ENCODE data around the gene QKI.
"Not testable (repeated sequence)": the region's sequence is repeated elsewhere in the genome, so short reads cannot be mapped to it uniquely, and the experiment has no call there.

QKI gene

DNA sequence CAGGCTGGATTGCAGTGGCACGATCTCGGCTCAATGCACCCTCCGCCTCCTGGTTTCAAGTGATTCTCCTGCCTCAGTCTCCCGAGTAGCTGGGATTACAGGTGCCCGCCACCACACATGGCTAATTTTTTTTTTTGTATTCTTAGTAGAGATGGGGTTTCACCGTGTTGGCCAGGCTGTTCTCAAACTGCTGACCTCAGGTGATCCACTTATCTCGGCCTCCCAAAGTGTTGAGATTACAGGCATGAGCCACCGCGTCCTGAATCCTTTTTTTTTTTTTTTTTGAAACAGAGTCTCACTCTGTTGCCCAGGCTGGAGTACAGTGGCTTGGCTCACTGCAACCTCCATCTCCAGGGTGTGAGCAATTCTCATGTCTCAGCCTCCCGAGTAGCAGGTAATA lies 24.9 kb downstream of the QKI start:
- DNase-seq (ENCODE audit: low read depth, low spot score), result not testable (repeated sequence)

DNA sequence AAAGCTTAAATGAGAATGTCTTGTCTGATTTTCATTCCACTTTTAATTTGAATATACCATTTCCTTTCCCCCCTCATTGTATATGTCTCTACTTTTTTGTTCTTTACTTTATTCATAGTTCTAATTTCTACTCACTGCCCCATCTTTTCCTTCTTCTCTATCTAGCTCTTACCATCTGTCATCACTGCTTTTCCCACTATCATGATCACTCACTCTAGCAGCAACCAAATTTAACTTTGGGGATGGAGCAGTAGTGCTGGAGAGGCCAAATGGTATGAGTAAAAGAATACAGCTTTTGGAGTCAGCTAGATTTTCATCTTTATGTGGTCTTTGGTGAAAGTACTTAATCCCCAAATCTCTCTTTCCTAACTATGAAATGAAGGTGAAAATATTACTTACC lies 25.5 kb downstream of the QKI start:
- DNase-seq (ENCODE audit: low read depth, low spot score), result no peak

DNA sequence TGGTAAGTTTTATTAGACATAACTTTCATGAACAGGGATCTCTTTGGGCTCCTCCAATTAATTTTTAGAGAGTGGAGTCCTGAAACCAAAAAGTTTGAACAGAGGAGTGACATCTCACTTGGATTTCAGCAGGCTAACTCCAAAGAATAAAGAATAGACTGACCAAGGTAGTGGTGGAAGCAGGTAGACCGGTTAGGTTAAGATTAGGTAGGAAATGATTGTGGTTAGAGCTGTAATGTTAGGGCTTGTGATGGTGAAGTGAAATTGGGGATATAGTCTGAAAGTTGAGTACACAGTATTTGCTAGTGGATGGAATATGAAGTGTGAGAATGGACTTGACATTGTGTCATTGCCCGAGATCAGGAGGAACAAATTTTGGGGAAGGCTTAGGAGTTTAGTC lies 27.8 kb downstream of the QKI start:
- DNase-seq (ENCODE audit: low read depth, low spot score), result no peak

- no peak for DNase-seq (ENCODE audit: low read depth, low spot score)
Observed at GRCh38 chr6:163444077-163444476, 29.6 kb downstream of the QKI start.

DNA sequence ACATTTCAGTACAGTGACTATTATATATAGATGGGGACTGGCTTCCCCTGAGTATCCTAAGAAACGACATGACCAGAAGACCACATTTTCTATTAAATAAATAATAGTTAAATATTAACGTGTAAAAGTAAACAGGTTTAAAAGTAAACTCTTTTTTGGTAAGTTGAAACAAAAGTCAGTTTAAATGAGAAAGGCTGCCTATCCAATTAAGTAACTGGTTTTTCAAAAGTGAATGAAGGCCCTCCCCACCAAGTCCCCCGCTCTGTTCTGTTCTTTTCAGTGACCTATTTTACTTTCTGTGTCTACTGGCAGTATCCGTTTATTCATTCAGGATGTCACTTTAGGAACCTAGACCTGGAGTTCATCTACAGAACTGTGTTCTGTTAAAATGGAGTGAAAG lies 32.0 kb downstream of the QKI start:
- DNase-seq (ENCODE audit: low read depth, low spot score), result no peak

GRCh38 chr6:163449076-163449475 lies 34.6 kb downstream of the QKI start:
- no peak for DNase-seq (ENCODE audit: low read depth, low spot score)

DNA sequence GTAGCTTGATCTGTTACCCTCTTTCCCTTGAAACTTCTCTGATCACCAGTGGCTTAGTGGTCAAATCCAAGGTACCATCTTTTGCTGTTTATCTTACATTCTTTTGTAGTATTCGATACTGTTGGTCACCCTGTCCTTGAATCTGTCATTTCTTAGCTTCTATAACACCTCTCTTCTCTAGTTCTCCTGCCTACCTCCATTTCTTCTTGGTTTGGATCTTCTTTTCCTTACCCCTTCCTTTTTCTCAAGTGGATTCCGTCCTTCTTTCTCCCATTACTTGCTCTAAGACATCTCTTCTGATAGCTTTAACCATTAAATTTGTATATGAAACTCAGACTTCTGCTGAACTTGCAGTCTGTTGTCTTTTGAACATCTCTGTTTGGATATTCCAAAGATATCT lies 39.9 kb downstream of the QKI start:
- no peak for DNase-seq (ENCODE audit: low read depth, low spot score)

GRCh38 chr6:163455552-163455951 lies 41.0 kb downstream of the QKI start:
- no peak for DNase-seq (ENCODE audit: low read depth, low spot score)

DNA sequence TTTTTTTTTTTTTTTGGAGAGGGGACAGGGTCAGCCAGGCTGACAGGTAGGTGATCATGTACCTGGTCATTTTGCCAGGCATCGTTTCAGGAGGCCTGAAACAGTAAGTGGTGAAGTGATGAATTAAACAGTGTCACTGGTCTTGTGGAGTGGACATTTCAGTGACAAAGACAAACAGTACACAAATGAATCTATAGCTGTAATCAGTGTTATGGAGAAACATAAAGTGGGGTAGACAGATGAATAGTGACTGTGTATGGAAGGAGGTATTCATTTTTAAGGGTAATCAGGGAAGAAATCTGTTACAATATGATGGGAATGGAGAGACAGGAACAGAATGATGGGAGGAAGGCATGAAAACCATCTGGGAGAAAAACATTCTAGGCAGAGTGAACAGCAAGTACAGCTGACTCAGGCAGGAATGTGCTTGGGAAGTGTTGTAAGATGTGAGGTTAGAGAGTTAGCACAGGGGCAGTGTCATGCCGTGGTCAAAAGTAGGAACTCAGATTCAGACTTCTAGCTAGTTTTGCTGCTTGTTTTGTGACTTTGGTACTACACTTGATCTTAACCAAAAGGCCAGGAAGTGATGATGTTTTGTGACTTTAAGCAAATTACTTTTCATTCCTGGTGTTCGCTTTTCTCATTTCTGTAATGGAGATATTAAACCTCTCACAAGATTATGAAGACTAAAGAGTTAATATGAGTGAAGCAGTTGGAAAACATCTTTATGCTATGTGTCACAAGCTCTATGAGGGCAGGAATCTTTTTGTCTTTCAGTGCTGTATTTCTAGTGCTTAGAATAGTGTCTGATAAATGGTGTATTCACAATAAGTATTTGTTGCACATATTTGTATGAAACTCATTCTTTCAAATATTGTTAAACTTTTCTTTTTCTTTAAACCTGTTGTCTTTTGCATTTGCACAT lies 43.4 kb downstream of the QKI start:
- DNase-seq (ENCODE audit: low read depth, low spot score), result peak; percentile 57

DNA sequence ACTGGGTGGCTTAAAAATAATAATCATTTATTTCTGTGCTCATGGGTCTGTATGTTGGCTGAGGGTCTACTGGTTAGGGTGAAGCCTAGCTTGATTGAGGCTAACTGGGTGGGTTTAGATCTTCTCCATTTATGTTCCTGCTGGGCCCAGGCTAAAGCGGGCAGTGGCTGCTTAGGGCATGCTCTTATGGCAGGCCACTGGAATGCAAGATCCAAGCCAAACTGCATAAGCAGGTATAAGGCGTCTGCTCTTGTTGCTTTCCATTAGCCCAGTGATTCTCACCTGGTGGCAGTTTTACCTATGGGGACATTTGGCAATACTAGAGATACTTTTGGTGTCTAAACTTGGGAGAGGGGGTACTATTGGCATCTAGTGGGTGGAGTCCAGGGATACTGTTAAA lies 44.5 kb downstream of the QKI start:
- DNase-seq (ENCODE audit: low read depth, low spot score), result no peak

- DNase-seq (ENCODE audit: low read depth, low spot score), result no peak
Observed at GRCh38 chr6:163459536-163459935, 45.0 kb downstream of the QKI start.

DNA sequence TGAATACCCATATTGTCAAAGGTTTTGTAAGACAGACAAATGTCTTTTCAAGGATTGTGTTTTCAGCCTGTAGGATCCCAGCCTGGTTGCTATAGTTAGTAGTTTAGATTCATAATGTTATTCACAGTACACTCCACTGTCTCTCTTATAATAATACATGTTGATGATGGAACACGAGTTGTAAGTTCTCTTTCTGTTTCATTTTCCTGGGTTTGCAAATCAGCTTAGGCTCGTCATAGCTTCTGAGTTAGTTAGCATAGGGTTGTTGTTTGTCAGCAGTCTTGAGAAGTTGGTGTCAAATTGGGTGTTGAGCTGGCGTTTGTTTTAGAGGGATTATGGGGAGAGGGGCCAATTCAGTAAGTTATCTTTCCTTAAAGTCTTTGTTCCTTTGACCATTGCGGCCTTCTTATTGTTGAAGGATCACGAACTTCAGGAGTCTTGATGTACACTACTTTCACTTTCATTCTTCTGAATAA lies 45.8 kb downstream of the QKI start:
- no peak for DNase-seq (ENCODE audit: low read depth, low spot score)

DNA sequence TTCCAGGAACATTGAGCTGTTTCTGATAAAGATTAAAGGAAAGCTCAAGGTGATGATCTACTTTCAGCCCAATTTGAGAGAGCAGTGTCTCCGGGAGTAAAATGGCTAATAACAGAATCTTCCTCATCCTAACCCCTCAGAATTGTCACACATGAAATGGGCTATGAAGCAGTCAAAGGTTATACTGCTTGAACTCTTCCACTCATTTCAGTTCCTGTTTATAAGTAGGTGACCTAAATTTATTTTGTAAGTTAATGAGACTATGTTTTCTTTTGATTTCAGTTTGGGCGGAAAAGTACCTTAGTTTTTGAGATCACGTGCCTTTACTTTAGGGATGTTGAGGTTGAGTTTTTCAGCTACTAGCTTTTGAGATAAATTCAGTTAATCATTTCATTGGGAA lies 47.2 kb downstream of the QKI start:
- no peak for DNase-seq (ENCODE audit: low read depth, low spot score)

GRCh38 chr6:163463180-163463579 lies 48.7 kb downstream of the QKI start:
- no peak for DNase-seq (ENCODE audit: low read depth, low spot score)

GRCh38 chr6:163463795-163464194 lies 49.3 kb downstream of the QKI start:
- no peak for DNase-seq (ENCODE audit: low read depth, low spot score)

DNA sequence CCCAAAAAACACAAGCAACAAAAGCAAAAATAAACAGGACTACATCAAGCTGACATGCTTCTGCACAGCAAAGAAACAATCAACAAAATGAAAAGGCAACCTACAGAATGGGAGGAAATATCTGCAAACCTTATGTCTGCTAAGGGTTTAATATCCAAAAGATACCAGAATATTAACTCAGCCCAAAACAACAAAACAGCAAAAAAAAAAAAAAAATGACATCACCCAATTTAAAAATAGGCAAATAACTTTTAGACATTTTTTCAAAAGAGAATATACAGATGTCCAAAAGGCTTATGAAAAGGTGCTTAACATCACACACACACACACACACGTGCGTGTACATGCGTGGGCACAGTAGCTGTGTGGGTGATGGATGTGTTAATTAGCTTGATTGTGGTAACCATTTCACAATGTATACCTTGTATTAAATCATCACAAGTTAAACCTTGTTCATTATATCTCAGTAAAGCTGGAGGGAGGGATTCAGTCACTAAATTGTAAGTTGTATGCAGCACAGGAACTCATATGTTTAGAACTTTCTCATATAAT lies 52.4 kb downstream of the QKI start:
- DNase-seq (ENCODE audit: low read depth, low spot score), result no peak

- no peak for DNase-seq (ENCODE audit: low read depth, low spot score)
Observed at GRCh38 chr6:163468738-163469137, 54.2 kb downstream of the QKI start.

GRCh38 chr6:163469459-163469985 lies 55.0 kb downstream of the QKI start:
- no peak for DNase-seq (ENCODE audit: low read depth, low spot score)

- DNase-seq (ENCODE audit: low read depth, low spot score), result no peak
Observed at GRCh38 chr6:163470611-163471010, 56.1 kb downstream of the QKI start.

- DNase-seq (ENCODE audit: low read depth, low spot score), result no peak
Observed at GRCh38 chr6:163474581-163474980, 60.1 kb downstream of the QKI start.

GRCh38 chr6:163476946-163477345 lies 62.4 kb downstream of the QKI start:
- DNase-seq (ENCODE audit: low read depth, low spot score), result not testable (repeated sequence)

DNA sequence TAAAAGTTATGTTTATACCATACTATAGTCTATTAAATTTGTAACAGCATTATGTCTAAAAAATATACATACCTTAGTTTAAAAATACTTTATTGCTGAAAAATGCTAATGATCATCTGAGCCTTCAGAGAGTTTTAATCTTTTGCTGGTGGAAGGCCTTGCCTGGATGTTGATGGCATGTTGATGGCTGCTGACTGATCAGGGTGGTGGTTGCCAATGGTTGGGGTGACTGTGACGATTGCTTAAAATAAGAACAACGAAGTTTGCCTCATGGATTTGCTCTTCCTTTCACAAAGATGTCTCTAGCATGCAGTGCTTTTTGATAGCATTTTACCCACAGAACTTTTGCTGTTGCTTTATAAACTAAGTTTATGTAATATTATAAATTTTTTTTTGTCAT lies 68.6 kb downstream of the QKI start:
- no peak for DNase-seq (ENCODE audit: low read depth, low spot score)

DNA sequence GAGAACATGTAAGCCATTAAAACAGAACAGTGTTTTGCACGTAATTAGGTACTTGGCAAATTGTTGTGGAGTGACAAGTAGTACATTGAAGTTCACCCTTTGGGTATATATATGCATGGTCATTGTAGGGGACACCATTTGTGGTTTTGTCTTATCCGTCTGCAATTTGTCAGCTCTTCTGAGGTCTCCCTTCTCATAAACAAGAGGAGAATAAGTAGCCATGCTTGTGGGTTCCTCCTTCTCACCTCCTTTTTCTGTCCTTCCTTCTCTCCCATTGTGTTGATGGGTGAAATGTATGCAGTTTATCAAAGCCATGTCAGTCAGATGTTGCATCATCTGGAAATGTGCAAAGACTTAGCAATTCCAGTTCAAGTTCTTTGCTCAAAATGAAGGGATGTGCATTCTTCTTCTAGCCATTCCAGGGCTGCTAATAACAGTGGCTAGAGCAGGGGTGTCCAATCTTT lies 70.9 kb downstream of the QKI start:
- DNase-seq (ENCODE audit: low read depth, low spot score), result no peak

All from smooth muscle cell of the brain vasculature (primary cell).